ENCODE measurements around the gene GPR132.
"Not testable (repeated sequence)": the region's sequence is repeated elsewhere in the genome, so short reads cannot be mapped to it uniquely, and the experiment has no call there.

The GPR132 gene

DNA sequence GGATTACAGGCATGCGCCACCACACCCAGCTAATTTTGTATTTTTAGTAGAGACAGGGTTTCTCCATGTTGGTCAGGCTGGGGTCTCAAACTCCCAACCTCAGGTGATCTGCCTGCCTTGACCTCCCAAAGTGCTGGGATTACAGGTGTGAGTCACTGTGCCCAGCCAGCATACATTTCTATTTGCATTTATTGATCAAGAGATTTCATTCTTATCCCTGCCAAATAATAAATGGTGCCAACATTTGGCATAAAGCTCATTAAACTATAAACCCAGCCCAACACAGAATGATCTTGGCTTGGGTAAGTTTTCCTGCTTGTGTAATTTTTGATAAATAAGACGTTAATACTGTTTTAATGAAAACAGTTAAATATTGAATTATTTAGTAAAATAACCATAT is 29.6 kb downstream of the GPR132 start:
- not testable (repeated sequence) for DNase-seq

GRCh38 chr14:105034315-105035039 is 30.8 kb downstream of the GPR132 start:
- no peak for DNase-seq

DNA sequence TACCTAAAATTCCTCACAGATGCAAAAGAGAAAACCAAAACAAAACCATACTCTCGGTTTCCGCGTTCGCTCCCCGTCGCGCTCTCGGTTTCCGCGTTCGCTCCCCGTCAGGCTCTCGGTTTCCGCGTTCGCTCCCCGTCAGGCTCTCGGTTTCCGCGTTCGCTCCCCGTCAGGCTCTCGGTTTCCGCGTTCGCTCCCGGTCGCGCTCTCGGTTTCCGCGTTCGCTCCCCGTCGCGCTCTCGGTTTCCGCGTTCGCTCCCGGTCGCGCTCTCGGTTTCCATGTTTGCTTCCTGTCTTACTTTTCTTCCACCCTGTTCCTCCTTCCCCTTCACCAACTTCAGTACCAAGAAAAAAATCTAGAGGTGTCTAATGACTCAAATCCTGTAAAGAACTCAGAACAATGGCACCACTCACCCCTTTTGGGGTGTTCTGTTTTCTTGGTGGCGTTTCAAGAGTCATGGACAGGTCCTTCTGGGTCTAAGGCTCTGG is 31.8 kb downstream of the GPR132 start:
- DNase-seq: not testable (repeated sequence)

- not testable (repeated sequence) for DNase-seq
Measured at GRCh38 chr14:105032451-105032901, 32.8 kb downstream of the GPR132 start.

DNA sequence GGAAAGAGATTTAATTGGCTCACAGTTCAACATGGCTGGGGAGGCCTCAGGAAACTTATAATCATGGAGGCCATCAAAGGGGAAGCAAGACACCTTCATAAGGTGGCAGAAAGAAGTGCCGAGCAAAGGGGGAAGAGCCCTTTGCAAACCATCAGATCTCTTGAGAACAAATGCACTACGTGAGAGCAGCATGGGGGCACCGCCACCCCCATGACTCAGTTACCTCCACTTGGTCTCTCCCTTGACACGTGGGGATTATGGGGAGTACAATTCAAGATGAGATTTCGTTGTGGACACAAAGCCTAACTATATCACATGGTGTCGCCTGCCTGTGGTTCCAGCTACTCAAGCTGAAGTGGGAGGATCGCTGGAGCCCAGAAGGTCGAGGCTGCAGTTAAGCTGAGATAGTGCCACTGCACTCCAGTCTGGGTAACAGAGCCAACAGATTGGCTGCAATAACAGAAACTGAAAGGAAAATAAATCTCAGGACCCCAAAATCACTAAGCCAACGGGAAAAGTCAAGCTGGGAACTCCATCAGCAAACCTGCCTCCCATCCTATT is 34.3 kb downstream of the GPR132 start:
- DNase-seq: no peak

DNA sequence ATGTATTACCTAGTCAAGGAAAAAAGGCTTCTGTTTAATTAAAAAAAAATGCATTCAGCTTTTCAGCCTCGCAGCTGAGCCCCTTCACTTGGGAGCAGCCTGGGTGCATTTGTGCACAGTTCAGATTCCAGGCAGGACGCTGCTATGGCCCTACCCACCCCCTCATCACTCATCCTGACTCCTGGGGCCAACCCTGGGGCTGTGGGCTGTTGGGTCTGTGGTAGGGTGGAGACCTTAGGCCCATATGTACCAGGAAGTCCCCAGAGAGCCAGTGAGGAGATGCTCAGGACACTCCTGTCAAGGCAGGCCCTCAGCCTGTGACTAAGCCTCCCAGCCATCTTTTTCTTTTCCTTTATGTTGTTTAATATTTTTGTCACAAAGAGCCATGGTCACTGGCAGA is 35.0 kb downstream of the GPR132 start:
- DNase-seq: no peak

DNA sequence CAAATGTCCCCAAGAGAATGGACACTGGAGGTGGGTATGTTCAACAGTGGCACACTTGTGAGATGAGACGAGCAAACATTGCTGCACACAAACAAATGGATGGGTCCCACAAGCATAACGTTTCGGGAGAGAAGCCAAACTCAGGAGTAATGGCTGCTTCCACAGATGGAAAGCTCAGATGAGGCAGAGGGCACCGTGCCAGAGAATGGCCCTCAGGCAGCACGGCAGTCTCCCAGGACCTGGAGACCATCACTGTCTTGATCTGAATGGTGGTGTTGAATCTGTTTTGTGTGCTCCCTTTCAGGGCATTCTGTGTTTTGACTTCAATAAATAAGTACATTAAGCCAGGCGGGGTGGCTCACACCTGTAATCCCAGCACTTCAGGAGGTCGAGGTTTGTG is 35.8 kb downstream of the GPR132 start:
- no peak for DNase-seq

GRCh38 chr14:105028251-105028927 is 36.8 kb downstream of the GPR132 start:
- no peak for DNase-seq

- DNase-seq: not testable (repeated sequence)
Measured at GRCh38 chr14:105027718-105028117, 37.5 kb downstream of the GPR132 start.

DNA sequence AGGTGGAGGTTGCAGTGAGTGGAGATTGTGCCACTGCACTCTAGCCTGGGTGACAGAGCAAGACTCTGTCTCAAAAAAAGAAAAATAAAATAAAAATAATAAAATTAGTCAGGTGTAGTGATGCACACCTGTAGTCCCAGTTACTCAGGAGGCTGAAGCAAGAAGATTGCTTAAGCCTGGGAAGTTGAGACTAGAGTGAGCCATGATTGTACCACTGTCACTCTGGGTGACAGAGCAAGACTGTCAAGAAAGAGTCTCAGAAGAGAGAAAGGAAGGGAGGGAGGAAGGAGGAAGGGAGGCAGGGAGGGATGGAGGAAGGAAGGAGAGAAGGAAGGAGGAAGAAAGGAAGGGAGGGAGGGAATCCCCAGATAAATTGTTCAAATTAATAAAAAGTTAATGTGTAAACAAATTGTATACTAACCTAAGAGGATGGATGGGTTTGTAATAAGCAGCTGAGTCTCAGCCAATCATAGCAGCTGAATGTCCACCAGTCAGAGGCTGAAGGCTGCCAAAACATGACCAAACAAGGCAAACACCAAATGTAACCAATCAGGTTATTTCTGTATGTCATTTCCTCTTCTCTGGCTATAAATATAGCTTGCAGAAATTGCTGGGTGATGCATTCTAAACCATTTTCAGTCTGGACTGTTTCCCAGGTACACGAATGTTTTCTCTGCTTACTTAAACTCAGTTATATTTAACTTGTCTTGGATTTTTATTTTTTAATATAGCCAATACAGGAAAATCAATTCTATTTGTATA is 38.2 kb downstream of the GPR132 start:
- DNase-seq: no peak

- no peak for DNase-seq
Measured at GRCh38 chr14:105026033-105026785, 39.0 kb downstream of the GPR132 start.

DNA sequence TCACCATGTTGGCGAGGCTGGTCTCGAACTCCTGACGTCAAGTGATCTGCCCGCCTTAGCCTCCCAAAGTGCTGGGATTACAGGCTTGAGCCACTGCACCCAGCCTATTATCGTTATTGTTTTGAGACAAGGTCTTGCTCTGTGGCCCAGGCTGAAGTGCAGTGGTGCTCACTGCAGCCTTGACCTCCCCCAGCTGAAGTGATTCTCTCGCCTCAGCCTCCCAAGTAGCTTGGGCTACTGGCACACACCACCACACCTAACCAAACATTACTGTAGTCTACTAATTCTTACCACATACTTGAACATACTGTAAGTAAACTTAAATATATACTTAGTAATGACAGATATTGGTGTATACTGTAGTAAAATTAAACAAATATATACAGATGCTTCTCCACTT is 39.8 kb downstream of the GPR132 start:
- DNase-seq: no peak

DNA sequence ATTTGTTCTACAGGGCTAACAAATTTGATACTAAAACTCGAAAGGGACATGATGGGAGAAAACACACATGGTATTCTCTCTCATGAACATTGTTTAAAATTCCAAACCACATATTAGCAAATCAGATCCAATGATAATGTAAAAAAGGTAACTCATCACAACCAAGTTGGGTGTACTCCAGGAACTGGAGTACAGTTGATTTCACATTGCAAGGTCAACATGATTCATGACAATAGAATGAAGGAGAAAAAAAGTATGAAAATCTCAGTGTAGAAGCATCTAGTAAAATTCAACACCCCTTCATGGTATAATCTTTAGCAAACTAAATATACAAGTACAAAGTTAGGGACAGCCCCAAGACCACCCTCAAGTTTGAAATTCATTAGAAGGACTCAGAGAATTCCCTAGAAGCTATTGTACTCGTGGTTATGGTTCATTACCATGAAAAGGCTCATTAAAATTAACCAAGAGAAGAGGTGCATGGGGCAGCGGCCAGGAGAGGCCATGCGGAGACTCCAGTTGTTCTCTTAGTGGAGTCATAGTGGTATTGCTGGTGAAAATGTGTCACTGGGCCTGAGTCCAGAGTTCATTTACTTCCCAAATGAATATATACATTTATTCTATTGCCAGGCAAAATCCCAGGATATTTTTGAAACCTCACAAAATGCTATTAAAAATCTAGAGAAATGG is 41.3 kb downstream of the GPR132 start:
- no peak for DNase-seq

- DNase-seq: no peak
Measured at GRCh38 chr14:105023144-105023543, 42.1 kb downstream of the GPR132 start.

GRCh38 chr14:105022276-105022670 is 43.0 kb downstream of the GPR132 start:
- no peak for DNase-seq

DNA sequence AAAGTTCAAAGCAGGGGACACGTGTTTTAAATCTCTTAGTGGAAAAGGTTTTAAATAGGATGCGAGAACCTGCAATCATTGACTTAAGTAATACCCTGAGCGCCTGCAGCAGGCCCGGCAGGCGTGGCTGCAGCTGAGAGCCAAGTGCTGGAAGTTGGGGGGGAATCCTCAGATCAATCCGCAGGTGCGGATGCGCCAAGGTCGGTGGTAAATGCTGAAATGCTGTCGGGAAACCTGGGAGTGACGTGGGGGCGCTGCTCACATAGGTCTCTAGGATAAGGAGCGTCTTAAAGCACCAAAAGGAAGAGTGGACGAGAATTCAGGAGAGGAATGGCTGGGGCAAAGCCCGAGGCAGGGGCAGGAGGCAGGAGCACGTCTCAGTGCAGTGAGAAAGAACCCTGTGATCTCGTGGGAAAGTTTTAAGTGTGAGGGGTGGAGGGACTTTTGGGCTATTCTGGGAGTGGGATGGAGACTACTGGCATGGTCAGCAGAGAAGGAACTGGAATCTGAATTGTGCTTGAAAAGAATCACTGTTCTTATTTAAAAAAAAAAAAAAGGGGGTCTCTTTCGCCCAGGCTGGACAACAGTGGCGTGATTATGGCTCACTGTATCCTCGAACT is 43.5 kb downstream of the GPR132 start:
- DNase-seq: no peak

DNA sequence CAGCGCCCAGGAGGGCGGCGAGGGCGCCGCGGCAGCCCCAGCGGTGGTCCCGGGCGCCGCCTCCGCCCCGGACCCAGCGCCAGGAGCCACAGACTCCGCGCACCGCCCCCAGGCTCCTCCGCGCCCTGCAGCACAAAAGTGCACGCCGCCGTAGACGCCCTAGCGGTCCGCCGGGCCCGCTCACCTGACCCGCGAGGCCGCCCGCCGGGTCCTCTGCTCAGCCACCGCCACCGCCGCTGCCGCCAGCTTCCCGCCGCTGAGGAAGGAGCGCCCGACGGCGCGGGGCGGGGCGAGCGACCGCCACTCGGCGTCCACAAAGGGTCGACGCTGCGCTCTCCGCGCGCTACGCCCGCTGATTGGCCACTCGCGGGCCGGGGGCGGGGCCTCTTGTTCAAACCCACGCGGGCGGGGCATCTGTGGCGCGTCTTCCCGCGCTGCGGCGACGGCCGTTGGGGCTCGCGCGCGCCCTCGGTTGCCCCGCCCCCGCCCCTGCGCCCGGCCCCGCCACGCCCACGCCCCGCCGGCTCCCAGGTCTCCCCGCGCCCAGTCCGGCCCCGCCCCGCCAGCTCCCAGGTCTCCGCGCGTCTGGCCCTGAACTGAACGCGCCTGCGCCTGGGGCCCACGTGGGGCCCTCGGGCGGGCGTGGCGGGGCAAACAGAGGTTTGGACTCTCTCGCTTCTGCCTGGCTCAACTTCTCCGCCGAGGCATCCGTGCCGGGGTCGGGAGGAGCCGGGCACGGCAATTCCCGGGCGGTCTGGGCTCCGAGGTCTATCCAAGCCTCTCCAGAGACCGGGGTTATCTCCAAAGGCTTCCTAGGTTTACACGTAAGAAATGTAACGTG is 44.2 kb downstream of the GPR132 start, which contains the start of gene CDCA4:
TSS of gene CDCA4 (minus strand) at position 269 of the 841 bp plus-strand sequence. CDS start 9,154 bp downstream, outside the sequence.
- DNase-seq: peak; percentile 99

- no peak for DNase-seq
Measured at GRCh38 chr14:105019861-105020814, 45.1 kb downstream of the GPR132 start.

- no peak for DNase-seq
Measured at GRCh38 chr14:105018414-105018813, 46.8 kb downstream of the GPR132 start.
